Measurements from ENCODE around the gene SLC25A21. TPM values are rescaled to one million over a fixed set of nuclear protein-coding genes. Genes with fewer than 3 reads are reported as not detected.
"Not testable (repeated sequence)": the region's sequence is repeated elsewhere in the genome, so short reads cannot be mapped to it uniquely, and the experiment has no call there.

The SLC25A21 gene
- total RNA-seq, 2 donors from 2014 or later, result 0.73 to 0.77 TPM

- intact Hi-C loops (cut with DNase I), result no loop called here
- ATAC-seq, result no peak
- DNase-seq, result no peak
These were observed 57.0 kb downstream of the SLC25A21 start for GRCh38 chr14:37115406-37115805.

- intact Hi-C loops (cut with DNase I), result no loop called here
- ATAC-seq (no peak), DNase-seq (no peak)
These were observed 57.8 kb downstream of the SLC25A21 start for GRCh38 chr14:37114559-37114958.

GRCh38 chr14:37114002-37114401, 58.4 kb downstream of the SLC25A21 start:
- intact Hi-C loops (cut with DNase I), result no loop called here
- DNase-seq, result no peak

DNA sequence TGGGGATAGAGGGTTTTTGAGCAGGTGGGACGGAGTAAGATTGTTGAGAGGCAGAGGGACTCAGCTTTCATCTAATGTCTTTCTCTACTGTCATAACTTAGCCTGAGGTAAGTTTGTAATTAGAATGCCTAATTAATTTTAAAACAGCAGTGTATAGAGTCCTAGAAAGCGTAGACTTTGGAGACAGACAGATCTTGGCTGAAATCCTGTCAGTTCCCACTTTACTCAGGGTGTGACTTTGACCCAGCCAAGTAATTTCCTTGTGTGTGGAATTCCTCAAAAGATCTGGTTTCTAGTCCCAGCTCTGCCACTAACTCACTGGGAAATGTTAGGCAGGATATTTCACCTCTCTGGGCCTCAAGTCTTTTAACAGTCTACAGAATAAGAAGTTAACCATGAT, 74.3 kb downstream of the SLC25A21 start:
- DNase-seq (no peak), ATAC-seq (no peak)
- intact Hi-C loops (cut with DNase I), result no loop called here

More at GRCh38 chr14:37114002-37114401, 58.4 kb downstream of the SLC25A21 start:
- no peak for ATAC-seq

- DNase-seq, result no peak
- intact Hi-C loops (cut with DNase I), result no loop called here
- no peak for ATAC-seq
These were observed 77.9 kb downstream of the SLC25A21 start for GRCh38 chr14:37094502-37094901.

GRCh38 chr14:37093364-37093763, 79.0 kb downstream of the SLC25A21 start:
- intact Hi-C loops (cut with DNase I), result no loop called here
- no peak for ATAC-seq
- DNase-seq, result no peak

DNA sequence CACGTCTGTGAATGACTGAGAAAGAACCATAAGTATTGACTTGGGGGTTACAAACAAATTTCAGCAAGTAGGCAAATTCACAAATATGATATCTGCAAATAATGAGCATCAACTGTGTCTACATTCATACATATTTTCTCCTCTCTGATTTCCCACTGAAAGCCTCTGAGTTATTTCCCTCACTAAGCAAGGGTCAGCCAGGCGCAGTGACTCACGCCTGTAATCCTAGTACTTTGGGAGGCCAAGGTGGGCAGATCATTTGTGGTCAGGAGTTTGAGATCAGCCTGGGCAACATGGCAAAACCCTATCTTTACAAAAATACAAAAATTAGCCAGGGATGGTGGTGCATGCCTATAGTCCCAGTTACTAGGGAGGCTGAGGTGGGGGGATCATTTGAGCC, 80.8 kb downstream of the SLC25A21 start:
- ATAC-seq (no peak), DNase-seq (no peak)
- intact Hi-C loops (cut with DNase I), result no loop called here

GRCh38 chr14:37090026-37090425, 82.4 kb downstream of the SLC25A21 start:
- intact Hi-C loops (cut with DNase I), result no loop called here
- no peak for DNase-seq
- no peak for ATAC-seq

GRCh38 chr14:37089410-37089809, 83.0 kb downstream of the SLC25A21 start:
- no peak for DNase-seq
- intact Hi-C loops (cut with DNase I), result no loop called here
- no peak for ATAC-seq

DNA sequence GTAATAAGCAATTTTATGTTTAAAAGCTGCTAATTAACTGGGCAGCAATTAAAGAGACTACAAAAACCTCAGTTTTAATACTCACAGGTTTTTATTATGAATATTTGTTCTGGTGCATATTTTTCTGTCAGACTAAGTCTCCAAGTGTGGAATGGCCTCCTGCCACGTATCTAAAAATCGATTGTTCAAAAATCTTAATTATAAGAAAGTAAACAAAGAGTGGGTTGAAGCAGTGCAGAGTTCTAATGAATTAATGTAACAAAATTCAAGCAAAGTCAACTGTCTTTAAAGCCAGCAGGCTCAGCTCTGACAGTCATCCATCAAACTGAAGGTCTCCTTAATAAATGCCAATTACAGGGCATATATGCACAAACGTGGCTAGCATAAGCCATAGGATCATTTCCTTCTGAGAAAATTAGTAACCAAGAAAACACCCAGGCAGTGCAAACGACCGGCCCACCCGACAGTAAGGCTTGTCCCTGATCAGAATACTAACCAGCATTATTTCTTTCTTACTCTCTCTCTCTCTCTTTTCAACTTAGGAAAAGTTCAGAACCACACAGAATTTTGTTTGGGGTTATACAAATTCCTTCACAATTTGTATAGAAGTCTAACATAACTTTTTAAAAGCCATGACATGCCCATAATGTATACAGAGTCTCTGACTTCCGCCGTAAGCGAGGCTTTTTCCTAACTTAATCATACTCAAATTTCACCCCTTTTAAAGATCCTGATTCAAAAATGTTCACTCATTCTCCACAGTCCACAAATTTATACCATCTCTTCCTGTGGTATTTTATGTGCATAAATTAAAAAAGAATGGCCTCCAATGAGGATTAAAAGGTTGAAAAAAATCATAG, 83.8 kb downstream of the SLC25A21 start:
- DNase-seq (no peak), ATAC-seq (no peak)
- intact Hi-C loops (cut with DNase I), result no loop called here

DNA sequence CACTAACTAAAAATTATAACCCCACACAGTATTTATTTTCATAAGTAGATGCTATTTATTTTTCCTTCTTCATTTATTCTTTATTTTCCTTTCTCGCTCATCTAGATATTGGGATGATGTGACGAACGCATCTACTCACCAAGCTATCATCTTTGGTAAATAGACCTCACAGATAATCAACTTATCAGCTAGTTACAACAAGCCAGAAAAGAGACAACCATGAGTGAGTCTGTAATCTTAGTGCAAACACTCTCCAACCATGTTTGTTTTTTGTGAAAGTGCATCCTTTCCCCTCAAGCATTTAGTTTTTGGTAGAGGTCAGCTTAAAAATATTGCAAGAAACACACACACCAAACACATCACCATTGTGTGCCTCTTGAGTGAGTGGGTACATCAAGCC, 84.9 kb downstream of the SLC25A21 start:
- DNase-seq (no peak), ATAC-seq (no peak)
- intact Hi-C loops (cut with DNase I), result no loop called here

GRCh38 chr14:37083599-37083998, 88.8 kb downstream of the SLC25A21 start:
- intact Hi-C loops (cut with DNase I), result no loop called here
- DNase-seq (no peak), ATAC-seq (no peak)

DNA sequence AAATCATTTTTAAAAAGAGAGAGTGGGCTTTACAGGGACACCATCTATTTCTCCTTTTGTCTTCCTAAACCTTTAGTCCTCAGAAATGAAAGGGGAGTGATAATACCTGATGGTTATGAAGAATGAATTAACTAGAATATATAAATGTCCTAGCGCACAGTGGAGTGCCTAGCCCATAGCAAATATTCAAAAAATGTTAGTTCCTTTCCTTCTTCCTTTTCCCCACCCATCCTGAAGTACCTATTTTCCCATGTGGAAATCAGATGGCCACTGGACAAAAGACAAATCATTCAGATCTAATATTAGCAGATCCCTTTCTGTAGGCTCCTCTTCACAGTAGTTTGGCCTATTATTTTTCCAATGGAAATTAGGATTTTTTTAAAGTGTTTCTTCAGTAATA, 90.0 kb downstream of the SLC25A21 start:
- DNase-seq, result no peak
- no peak for ATAC-seq
- intact Hi-C loops (cut with DNase I), result no loop called here

- ATAC-seq (no peak), DNase-seq (no peak)
- intact Hi-C loops (cut with DNase I), result no loop called here
These were observed 90.5 kb downstream of the SLC25A21 start for GRCh38 chr14:37081856-37082255.

DNA sequence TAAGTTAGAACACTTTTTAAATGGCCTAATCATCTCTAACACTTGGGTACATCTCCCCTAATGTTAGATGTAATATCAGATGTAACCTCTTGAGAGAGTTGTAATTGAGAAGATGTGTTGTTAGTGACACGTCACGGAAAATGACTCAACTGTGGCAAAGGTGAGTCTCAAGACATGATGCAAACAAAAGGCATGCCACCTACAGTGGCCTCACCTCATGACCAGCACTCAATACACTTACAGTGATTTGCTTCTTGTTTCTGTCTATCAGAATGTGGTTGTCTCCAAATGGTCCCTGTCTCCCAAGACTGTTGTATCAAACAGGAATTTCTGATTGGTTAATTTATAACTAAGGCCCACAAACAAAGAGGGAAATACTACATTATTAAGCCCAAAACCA, 91.2 kb downstream of the SLC25A21 start:
- ATAC-seq (no peak), DNase-seq (no peak)
- intact Hi-C loops (cut with DNase I), result no loop called here

DNA sequence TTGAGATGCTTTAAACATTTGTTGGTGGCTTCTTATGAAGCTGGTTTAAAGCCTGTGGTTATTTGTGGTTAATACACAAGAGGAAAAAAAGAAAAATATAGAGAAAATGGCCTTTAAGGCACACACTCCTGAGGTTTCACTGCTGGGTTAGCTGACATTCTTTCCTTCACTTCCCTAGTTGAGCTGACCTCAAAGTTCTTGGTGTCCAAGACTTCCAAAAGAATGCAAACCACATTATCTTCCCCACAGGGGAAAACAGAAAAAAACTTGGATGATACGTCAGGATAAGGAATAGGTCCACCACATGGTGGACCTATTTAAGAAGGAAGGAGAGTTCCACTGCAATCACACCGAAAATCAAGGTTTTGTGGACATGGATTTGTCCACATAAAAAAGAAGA, 94.3 kb downstream of the SLC25A21 start:
- ATAC-seq (no peak), DNase-seq (no peak)
- intact Hi-C loops (cut with DNase I), result no loop called here

GRCh38 chr14:37074320-37074719, 98.1 kb downstream of the SLC25A21 start:
- intact Hi-C loops (cut with DNase I); DNase-seq; ATAC-seq: not testable (repeated sequence)

DNA sequence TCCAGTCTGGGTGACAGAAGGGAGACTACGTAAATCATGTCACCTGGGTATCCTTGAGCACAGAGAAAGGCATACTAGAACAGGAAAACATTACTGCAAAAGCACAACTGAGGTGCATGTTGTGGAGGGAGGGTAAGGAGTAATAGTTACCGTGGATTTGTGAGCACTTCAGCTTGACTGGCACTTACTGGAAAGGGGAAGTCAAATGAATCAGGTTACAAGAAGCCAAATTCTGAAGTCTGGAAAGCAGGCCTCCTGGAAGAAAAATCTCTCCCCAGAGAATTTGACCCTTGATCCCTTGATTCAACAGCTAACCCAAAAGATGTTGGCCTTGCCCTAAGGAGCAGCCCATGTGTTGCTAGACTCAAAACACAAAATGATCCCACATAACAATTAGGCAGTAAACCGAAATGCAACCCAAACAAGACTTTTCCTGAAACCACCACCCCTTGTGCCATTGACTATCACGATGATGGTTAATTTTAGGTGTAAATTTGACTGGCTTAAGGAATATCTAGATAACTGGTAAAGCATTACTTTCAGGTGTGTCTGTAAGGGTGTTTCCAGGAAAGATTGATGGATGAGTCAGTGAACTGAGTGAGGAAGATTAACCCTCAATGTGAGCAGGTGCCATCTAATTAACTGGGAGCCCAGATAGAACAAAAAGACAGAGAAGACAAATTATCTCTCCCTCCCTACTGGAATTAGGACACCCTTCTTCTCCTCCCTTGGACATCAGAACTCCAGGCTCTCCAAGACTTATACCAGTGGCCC, 108.8 kb downstream of the SLC25A21 start:
- intact Hi-C loops (cut with DNase I), result no loop called here
- no peak for ATAC-seq
- no peak for DNase-seq

GRCh38 chr14:37062191-37062803, 110.1 kb downstream of the SLC25A21 start:
- intact Hi-C loops (cut with DNase I), result no loop called here
- DNase-seq (no peak), ATAC-seq (no peak)

GRCh38 chr14:37061697-37062096, 110.7 kb downstream of the SLC25A21 start:
- no peak for ATAC-seq
- intact Hi-C loops (cut with DNase I), result no loop called here
- DNase-seq, result no peak
